Measurements from ENCODE around the gene OSBPL9. TPM values are rescaled to one million over a fixed set of nuclear protein-coding genes. Genes with fewer than 3 reads are reported as not detected.
"Not testable (repeated sequence)": the region's sequence is repeated elsewhere in the genome, so short reads cannot be mapped to it uniquely, and the experiment has no call there.

Gene OSBPL9
- total and polyA plus RNA-seq, 2 experiments from 2014 or later, result 71.0 to 288 TPM

DNA sequence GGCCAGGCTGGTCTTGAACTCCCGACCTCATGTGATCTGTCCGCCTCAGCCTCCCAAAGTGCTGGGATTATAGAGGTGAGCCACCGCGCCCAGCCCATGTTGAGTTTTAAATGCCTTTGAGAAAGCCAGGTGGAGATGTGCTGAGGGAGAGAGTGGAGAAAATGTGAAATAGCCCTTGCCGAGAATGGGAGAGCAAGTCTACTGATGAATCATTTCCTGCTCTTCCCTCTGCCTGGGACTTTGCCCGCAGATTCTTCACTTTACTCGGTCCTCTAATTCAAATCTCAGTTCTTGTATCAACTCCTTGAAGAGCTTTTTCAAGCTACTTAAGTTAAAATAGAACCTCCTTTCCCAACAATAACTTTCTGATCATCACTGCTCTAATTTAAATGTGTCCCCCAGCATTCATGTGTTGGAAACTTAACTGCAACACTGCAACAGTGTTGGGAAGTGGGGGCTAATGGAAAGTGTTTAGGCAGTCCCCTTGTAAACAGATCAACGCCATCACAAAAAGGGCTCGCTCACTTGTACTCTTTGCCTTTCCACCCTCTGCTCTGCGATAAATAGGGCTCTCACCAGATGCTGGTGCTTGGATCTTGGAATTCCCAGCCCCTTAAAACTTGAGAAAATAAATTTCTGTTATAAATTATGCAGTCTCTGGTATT is 27.8 kb downstream of the OSBPL9 start:
- Histone ChIP-seq H3K27me3 (no peaks in the 10 kb centered on the region), H3K4me2 (no peak overlapping the region), H3K9me2 (replicated peaks; ENCODE audit: insufficient read depth) (no peaks in the 10 kb centered on the region), H2AFZ (no peak overlapping the region), H3K36me3 (replicated peaks; ENCODE audit: insufficient read depth, low read depth) (no peaks in the 10 kb centered on the region), H3K79me2 (peaks cover 62% of the 10 kb centered on the region), H3K4me1 (ENCODE audit: insufficient read depth) (peaks cover 15% of the 10 kb centered on the region), H3K9me3 (ENCODE audit: low read depth) (no peaks in the 10 kb centered on the region), H3K4me3 (no peak overlapping the region), H3K27ac (peak overlapping the region; percentile 55), H4K20me1 (ENCODE audit: insufficient read depth, poor library complexity, severe bottlenecking) (no peaks in the 10 kb centered on the region)
- TF ChIP-seq EZH2 (IDR thresholded peaks at IDR 0.05; ENCODE audit: borderline replicate concordance) (no peak), EZH2phosphoT487 (IDR thresholded peaks at IDR 0.05; ENCODE audit: low read depth, severe bottlenecking, unreplicated experiment) (no peak)
- TF ChIP-seq, protein P1, sequence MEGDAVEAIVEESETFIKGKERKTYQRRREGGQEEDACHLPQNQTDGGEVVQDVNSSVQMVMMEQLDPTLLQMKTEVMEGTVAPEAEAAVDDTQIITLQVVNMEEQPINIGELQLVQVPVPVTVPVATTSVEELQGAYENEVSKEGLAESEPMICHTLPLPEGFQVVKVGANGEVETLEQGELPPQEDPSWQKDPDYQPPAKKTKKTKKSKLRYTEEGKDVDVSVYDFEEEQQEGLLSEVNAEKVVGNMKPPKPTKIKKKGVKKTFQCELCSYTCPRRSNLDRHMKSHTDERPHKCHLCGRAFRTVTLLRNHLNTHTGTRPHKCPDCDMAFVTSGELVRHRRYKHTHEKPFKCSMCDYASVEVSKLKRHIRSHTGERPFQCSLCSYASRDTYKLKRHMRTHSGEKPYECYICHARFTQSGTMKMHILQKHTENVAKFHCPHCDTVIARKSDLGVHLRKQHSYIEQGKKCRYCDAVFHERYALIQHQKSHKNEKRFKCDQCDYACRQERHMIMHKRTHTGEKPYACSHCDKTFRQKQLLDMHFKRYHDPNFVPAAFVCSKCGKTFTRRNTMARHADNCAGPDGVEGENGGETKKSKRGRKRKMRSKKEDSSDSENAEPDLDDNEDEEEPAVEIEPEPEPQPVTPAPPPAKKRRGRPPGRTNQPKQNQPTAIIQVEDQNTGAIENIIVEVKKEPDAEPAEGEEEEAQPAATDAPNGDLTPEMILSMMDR (IDR thresholded peaks at IDR 0.05; ENCODE audit: poor library complexity), result no peak
- WGBS (ENCODE audit: low lambda C conversion rate, missing lambda C conversion rate), result 80% methylated on average over 10 of the region's 10 CpGs
- peak; percentile 24 for DNase-seq (ENCODE audit: low spot score)

DNA sequence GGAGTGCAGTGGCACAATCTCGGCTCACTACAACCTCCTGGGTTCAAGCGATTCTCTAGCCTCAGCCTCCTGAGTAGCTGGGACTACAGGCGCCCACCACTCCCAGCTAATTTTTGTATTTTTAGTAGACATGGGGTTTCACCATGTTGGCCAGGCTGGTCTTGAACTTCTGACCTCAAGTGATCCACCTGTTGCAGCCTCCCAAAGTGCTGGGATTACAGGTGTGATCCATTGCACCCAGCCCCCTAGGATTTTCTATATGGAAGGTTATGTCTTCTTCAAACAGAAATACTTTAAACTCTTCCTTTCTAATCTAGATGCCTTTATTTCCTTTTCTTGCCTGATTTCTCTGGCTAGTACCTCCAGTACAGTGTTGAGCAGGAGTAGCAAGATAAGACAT is 29.7 kb downstream of the OSBPL9 start:
- not testable (repeated sequence) for H3K27ac ChIP-seq; H3K9me3 ChIP-seq (ENCODE audit: low read depth); DNase-seq (ENCODE audit: low spot score); H3K27me3 ChIP-seq; H3K36me3 ChIP-seq (replicated peaks; ENCODE audit: insufficient read depth, low read depth); H3K4me3 ChIP-seq; H3K9me2 ChIP-seq (replicated peaks; ENCODE audit: insufficient read depth); H3K4me2 ChIP-seq; H4K20me1 ChIP-seq (ENCODE audit: insufficient read depth, poor library complexity, severe bottlenecking); H2AFZ ChIP-seq
- Histone ChIP-seq H3K79me2 (peaks cover 61% of the 10 kb centered on the region), H3K4me1 (ENCODE audit: insufficient read depth) (peaks cover 15% of the 10 kb centered on the region)
- WGBS (ENCODE audit: low lambda C conversion rate, missing lambda C conversion rate), result 98% methylated on average over 3 of the region's 3 CpGs

DNA sequence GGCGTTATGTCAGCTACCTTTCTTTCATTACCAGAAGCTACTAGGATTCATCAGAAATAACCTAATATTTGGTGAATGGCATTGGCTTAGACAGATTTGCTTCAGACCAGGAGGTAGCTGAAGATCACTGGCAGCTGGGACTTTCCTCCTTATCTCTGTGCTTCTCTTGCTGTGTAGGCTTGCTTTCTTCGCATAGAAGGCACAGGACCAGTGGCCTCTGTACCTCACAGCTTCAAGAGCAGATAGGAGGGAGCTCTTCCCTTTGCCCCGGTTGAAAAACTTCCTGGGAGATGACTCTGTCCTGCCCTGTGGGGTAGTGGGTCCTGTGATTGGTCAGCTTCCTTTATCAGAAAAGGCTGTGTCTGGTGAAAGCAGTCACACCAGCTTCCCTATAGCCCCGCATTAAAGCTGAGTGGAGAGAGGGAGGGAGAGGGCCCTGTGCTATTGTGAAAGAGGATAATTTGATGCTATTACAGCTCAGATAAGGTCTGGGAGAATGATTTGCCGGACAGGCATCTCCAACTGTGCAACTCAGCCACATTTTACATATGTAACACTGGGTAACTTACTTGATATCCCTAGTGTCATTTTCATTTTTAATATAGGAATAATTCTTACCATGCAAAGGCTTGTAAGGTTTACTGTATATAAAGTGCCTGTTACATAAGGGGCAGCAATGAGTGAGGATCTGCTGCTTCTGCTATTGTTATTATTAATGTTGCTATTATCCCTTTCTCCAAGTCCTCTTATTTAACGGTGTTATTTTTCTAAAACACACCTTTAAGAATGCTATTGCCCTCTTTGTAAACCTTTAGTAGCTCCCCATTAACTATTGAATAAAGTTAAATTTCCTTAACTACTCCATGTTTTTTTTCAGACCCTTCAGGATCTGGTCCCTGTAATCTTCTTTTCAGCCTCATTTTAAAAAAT is 31.6 kb downstream of the OSBPL9 start:
- WGBS (ENCODE audit: low lambda C conversion rate, missing lambda C conversion rate), result 37% methylated on average over 6 of the region's 6 CpGs
- Histone ChIP-seq H3K9me3 (ENCODE audit: low read depth) (no peaks in the 10 kb centered on the region), H3K27me3 (no peaks in the 10 kb centered on the region), H3K4me3 (no peak overlapping the region), H3K36me3 (replicated peaks; ENCODE audit: insufficient read depth, low read depth) (no peaks in the 10 kb centered on the region), H3K79me2 (peaks cover 56% of the 10 kb centered on the region), H3K9me2 (replicated peaks; ENCODE audit: insufficient read depth) (no peaks in the 10 kb centered on the region), H2AFZ (no peak overlapping the region), H3K27ac (peak overlapping the region; percentile 76), H4K20me1 (ENCODE audit: insufficient read depth, poor library complexity, severe bottlenecking) (no peaks in the 10 kb centered on the region), H3K4me1 (ENCODE audit: insufficient read depth) (peaks cover 5% of the 10 kb centered on the region), H3K4me2 (peak overlapping the region; percentile 58)
- DNase-seq (ENCODE audit: low spot score), result peak; percentile 81
- TF ChIP-seq, protein P1 (IDR thresholded peaks at IDR 0.05; ENCODE audit: poor library complexity), result no peak
- TF ChIP-seq EZH2 (IDR thresholded peaks at IDR 0.05; ENCODE audit: borderline replicate concordance), result no peak
- TF ChIP-seq EZH2phosphoT487 (IDR thresholded peaks at IDR 0.05; ENCODE audit: low read depth, severe bottlenecking, unreplicated experiment), result no peak

DNA sequence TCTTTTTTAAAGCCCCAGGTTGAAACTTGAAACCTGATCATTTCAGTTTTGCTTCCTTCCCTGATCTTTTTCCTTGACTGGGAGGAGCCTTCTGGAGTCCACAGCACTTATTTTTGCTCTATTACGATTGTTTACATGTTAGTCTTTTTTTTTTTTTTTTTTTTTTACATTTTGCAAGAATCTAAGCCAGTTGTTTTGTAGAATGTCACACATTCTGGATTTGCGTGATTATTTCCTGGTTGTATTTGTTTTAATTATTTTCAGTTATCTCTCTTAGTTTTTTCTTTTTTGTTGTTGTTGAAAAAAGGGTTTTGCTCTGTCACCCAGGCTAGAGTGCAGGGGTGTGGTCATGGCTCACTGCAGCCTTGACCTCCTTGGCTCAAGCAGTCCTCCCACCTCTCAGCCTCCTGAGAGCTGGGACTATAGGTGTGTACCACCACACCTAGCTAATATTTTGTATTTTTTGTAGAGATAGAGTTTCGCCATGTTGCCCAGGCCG is 32.8 kb downstream of the OSBPL9 start:
- H3K27me3 ChIP-seq, result no peaks in the 10 kb centered on the region
- no peaks in the 10 kb centered on the region for H3K36me3 ChIP-seq (replicated peaks; ENCODE audit: insufficient read depth, low read depth)
- H3K4me3 ChIP-seq, result no peak overlapping the region
- H3K4me2 ChIP-seq, result peak overlapping the region; percentile 37
- H4K20me1 ChIP-seq (ENCODE audit: insufficient read depth, poor library complexity, severe bottlenecking), result no peaks in the 10 kb centered on the region
- peaks cover 5% of the 10 kb centered on the region for H3K4me1 ChIP-seq (ENCODE audit: insufficient read depth)
- 83% methylated on average over 4 of the region's 4 CpGs for WGBS (ENCODE audit: low lambda C conversion rate, missing lambda C conversion rate)
- no peak overlapping the region for H2AFZ ChIP-seq
- H3K27ac ChIP-seq, result peak overlapping the region; percentile 59
- H3K9me2 ChIP-seq (replicated peaks; ENCODE audit: insufficient read depth), result no peaks in the 10 kb centered on the region
- DNase-seq (ENCODE audit: low spot score), result no peak
- peaks cover 57% of the 10 kb centered on the region for H3K79me2 ChIP-seq
- TF ChIP-seq EZH2phosphoT487 (IDR thresholded peaks at IDR 0.05; ENCODE audit: low read depth, severe bottlenecking, unreplicated experiment) (no peak), EZH2 (IDR thresholded peaks at IDR 0.05; ENCODE audit: borderline replicate concordance) (no peak)
- TF ChIP-seq, protein P1 (IDR thresholded peaks at IDR 0.05; ENCODE audit: poor library complexity), result no peak
- no peaks in the 10 kb centered on the region for H3K9me3 ChIP-seq (ENCODE audit: low read depth)
